B cell (primary cell): ENCODE measurements around the gene MED31. TPM values are rescaled to one million over a fixed set of nuclear protein-coding genes. Genes with fewer than 3 reads are reported as not detected.

Experiments used
- ATAC-seq: fragments of 200-7000 bp; cut with Tn5 transposase; one replicate; pipeline ENCODE4 v1.10.0; 2021; ENCODE audit warnings: low read depth, mild to moderate bottlenecking, moderate number of reproducible peaks, moderate library complexity
- CTCF ChIA-PET: fragments of 350-600 bp; sonication (Branson Sonifier 250); formaldehyde crosslinking; loops from one replicate; lab custom pipeline; 2021; ENCODE audit warnings: antibody characterized with exemption, inconsistent platforms; lab: Charles Lee
- POLR2A ChIA-PET: fragments of 350-600 bp; sonication (Branson Sonifier 250); formaldehyde crosslinking; loops from one replicate; lab custom pipeline; 2021; ENCODE audit warnings: antibody characterized with exemption; lab: Charles Lee
- DNase-seq: peaks from one replicate; pipeline ENCODE4 v3.0.0; 2013
- H2AFZ ChIP-seq: 2 replicates; pipeline ENCODE4 v1.6.1; 2012; ENCODE audit warnings: mild to moderate bottlenecking, low read depth, low read length; ENCODE audit not compliant: insufficient read depth, poor library complexity, severe bottlenecking
- H3K27ac ChIP-seq, 2 donors: 1 replicate in 1 of 2; 2 replicates in 1 of 2; pipeline ENCODE4 v1.5.1; 2012 to 2013; ENCODE audit warnings: low read length in 2 of 2, mild to moderate bottlenecking in 2 of 2, moderate library complexity in 1 of 2
- H3K27me3 ChIP-seq, 4 experiments: fragments of 200-600 bp in 1 of 4; sonication (generic) in 1 of 4; replicated peaks in 1 of 4; 1 replicate in 2 of 4; 2 replicates in 2 of 4; pipeline versions ENCODE4 v1.6.1 to v1.7.0; 2013 to 2016; ENCODE audit warnings: low read length in 3 of 4, mild to moderate bottlenecking in 2 of 4, mixed read lengths in 1 of 4, moderate library complexity in 1 of 4; ENCODE audit not compliant: insufficient read depth in 4 of 4, control insufficient read depth in 3 of 4; ENCODE audit errors: control extremely low read depth in 1 of 4
- H3K36me3 ChIP-seq, 2 experiments: replicated peaks in 1 of 2; 1 replicate in 1 of 2; 2 replicates in 1 of 2; pipeline versions ENCODE4 v1.6.1 to v1.7.1; 2013; ENCODE audit warnings: low read length in 1 of 2; ENCODE audit not compliant: insufficient read depth in 2 of 2, control insufficient read depth in 1 of 2; ENCODE audit errors: control extremely low read depth in 1 of 2, extremely low read depth in 1 of 2
- H3K4me1 ChIP-seq, 2 donors: fragments of 200-600 bp in 1 of 2; sonication (generic) in 1 of 2; 1 replicate in 1 of 2; 2 replicates in 1 of 2; pipeline versions ENCODE4 v1.5.1 to v1.6.1; 2013 to 2017; ENCODE audit warnings: low read length in 2 of 2; ENCODE audit not compliant: control insufficient read depth in 2 of 2, insufficient read depth in 2 of 2
- H3K4me2 ChIP-seq: replicated peaks from 2 replicates; pipeline ENCODE3; 2012; ENCODE audit warnings: mild to moderate bottlenecking, low read depth, low read length; ENCODE audit not compliant: poor library complexity, severe bottlenecking
- H3K4me3 ChIP-seq, 5 experiments: fragments of 200-600 bp in 1 of 5; sonication (generic) in 1 of 5; 1 replicate in 3 of 5; 2 replicates in 2 of 5; pipeline versions ENCODE4 v1.5.1 to v1.7.0; 2011 to 2016; ENCODE audit warnings: low read length in 4 of 5, mild to moderate bottlenecking in 4 of 5, low read depth in 2 of 5, control low read depth in 1 of 5, moderate library complexity in 1 of 5; ENCODE audit not compliant: insufficient read depth in 1 of 5; ENCODE audit errors: control extremely low read depth in 1 of 5, extremely low read depth in 1 of 5
- H3K79me2 ChIP-seq: fragments of 200-600 bp; sonication (generic); one replicate; pipeline ENCODE4 v1.6.0; 2016; ENCODE audit warnings: low read length; ENCODE audit not compliant: control insufficient read depth, insufficient read depth
- H3K9ac ChIP-seq: fragments of 200-600 bp; sonication (generic); 2 replicates; pipeline ENCODE4 v1.6.1; 2017; ENCODE audit warnings: mild to moderate bottlenecking, low read length, moderate library complexity
- H3K9me3 ChIP-seq, 3 donors: one replicate each; pipeline versions ENCODE4 v1.6.1 to v1.7.1; 2013; ENCODE audit warnings: low read length in 2 of 3; ENCODE audit not compliant: control insufficient read depth in 2 of 3, insufficient read depth in 1 of 3; ENCODE audit errors: control extremely low read depth in 1 of 3
- H4K20me1 ChIP-seq: 2 replicates; pipeline ENCODE4 v1.6.0; 2012; ENCODE audit warnings: mild to moderate bottlenecking, low read length; ENCODE audit not compliant: insufficient read depth, control insufficient read depth, poor library complexity, severe bottlenecking
- H3K27ac Mint-ChIP-seq: one replicate; pipeline ENCODE4 v1.8.0; 2021; ENCODE audit warnings: mixed read lengths
- H3K27me3 Mint-ChIP-seq: one replicate; pipeline ENCODE4 v1.8.0; 2021; ENCODE audit warnings: mixed read lengths
- H3K4me1 Mint-ChIP-seq: one replicate; pipeline ENCODE4 v1.8.0; 2021; ENCODE audit warnings: mixed read lengths
- H3K4me3 Mint-ChIP-seq: one replicate; pipeline ENCODE4 v1.8.0; 2021; ENCODE audit warnings: mixed read lengths
- H3K9me3 Mint-ChIP-seq: one replicate; pipeline ENCODE4 v1.8.0; 2022; ENCODE audit warnings: mixed read lengths; ENCODE audit not compliant: insufficient read depth
- EZH2 ChIP-seq: IDR thresholded peaks from 2 replicates; pipeline ENCODE4 v1.6.1; 2012; ENCODE audit warnings: borderline replicate concordance, low read depth, mild to moderate bottlenecking, moderate library complexity, low read length; ENCODE audit not compliant: insufficient read depth, poor library complexity, severe bottlenecking
- WGBS: methylation state at CpG from one replicate; pipeline ENCODE4 v1.1.5; 2013; ENCODE audit warnings: missing lambda C conversion rate; ENCODE audit not compliant: insufficient coverage; 5-methylcytosine and 5-hydroxymethylcytosine counted together
- intact Hi-C: fragments of 100-400 bp; cut with micrococcal nuclease; formaldehyde crosslinking; loops from one replicate; pipeline ENCODE4 v1.10.0; 2022
- polyA plus RNA-seq: library from polyadenylated mRNA; depleted of rRNA; stranded (reverse); fragments of >200 nt; gene quantifications from 2 replicates; pipeline ENCODE4 v1.2.3, GENCODE V29; 2012
- total RNA-seq, 2 donors: library from RNA; stranded (reverse); fragments of 120-200 nt in 1 of 2; gene quantifications; 1 replicate in 1 of 2; 2 replicates in 1 of 2; pipeline versions ENCODE4 v1.2.3 to v1.2.4, GENCODE V29; 2013 to 2022
- TF ChIP-seq, protein P1 (sequence below): fragments of 200-600 bp; IDR thresholded peaks from one replicate; pipeline ENCODE4 v1.8.0; 2022; ENCODE audit warnings: antibody characterized with exemption, mild to moderate bottlenecking

Gene MED31
- total and polyA plus RNA-seq, 2 donors (not counting 1 experiment from before 2014, with no cell fraction given), result 9.2 to 25.5 TPM

DNA sequence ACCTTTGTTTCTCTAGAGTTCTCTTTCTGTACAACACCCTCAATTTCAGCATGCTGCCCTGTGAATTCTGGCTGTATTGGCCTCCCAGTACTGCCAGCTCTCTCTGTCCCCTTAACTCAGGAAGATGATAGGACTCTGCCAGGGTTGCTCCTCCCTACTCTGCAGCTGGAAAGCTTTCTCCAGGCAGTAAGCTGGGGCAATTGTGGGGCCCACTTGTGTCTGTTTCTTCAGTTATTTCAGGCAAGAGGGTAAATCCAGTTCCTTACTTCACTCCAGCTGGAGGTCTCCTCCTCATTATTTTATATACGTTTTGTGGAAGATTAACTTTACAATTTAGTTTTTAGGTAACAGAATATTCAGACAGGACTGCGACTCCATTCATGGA lies 10.1 kb upstream of the MED31 start:
- peak overlapping the region; percentile 26 for H2AFZ ChIP-seq
- H3K9ac ChIP-seq, result peak overlapping the region; percentile 43
- Mint-ChIP-seq H3K27me3 (no peaks in the 10 kb centered on the region), H3K27ac (peak overlapping the region; percentile 84), H3K4me3 (peak overlapping the region; percentile 73), H3K4me1 (peaks cover 59% of the 10 kb centered on the region), H3K9me3 (no peaks in the 10 kb centered on the region)
- TF ChIP-seq, protein P1, sequence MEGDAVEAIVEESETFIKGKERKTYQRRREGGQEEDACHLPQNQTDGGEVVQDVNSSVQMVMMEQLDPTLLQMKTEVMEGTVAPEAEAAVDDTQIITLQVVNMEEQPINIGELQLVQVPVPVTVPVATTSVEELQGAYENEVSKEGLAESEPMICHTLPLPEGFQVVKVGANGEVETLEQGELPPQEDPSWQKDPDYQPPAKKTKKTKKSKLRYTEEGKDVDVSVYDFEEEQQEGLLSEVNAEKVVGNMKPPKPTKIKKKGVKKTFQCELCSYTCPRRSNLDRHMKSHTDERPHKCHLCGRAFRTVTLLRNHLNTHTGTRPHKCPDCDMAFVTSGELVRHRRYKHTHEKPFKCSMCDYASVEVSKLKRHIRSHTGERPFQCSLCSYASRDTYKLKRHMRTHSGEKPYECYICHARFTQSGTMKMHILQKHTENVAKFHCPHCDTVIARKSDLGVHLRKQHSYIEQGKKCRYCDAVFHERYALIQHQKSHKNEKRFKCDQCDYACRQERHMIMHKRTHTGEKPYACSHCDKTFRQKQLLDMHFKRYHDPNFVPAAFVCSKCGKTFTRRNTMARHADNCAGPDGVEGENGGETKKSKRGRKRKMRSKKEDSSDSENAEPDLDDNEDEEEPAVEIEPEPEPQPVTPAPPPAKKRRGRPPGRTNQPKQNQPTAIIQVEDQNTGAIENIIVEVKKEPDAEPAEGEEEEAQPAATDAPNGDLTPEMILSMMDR, result no peak
- no peak for TF ChIP-seq EZH2
- H3K36me3 ChIP-seq, result peaks cover 0 to 11% of the 10 kb centered on the region in 2 experiments
- peaks cover 41 to 64% of the 10 kb centered on the region in 2 donors for H3K4me1 ChIP-seq
- H3K9me3 ChIP-seq, result peaks cover 0 to 4% (median 0%) of the 10 kb centered on the region in 3 donors
- H3K27me3 ChIP-seq, result no peaks in the 10 kb centered on the region
- H3K79me2 ChIP-seq, result peaks cover 33% of the 10 kb centered on the region
- WGBS, result no CpG with 5 or more reads among the region's 2 CpGs
- ATAC-seq, result no peak
- ChIA-PET CTCF (interaction anchor here (0.5 to 2.0 kb wide), 5 partner anchors 8 to 1073 kb away, joined by 3 to 7 read pairs (median 5); partner anchors contain the start of genes C17orf100 and MED31), POLR2A (interaction anchor here (0.9 to 3.3 kb wide), 2 partner anchors 11 to 21 kb away, joined by 3 to 17 read pairs; partner anchors contain the start of genes C17orf100, KIAA0753, MED31 and TXNDC17)
- intact Hi-C loops, result no loop called here
- no peak overlapping the region for H3K27ac ChIP-seq
- peak overlapping the region in 4 of 5 experiments; percentile 18 to 54 (median 40) for H3K4me3 ChIP-seq
- peak overlapping the region; percentile 78 for H3K4me2 ChIP-seq
- no peak for DNase-seq
- H4K20me1 ChIP-seq, result peaks cover 4% of the 10 kb centered on the region

DNA sequence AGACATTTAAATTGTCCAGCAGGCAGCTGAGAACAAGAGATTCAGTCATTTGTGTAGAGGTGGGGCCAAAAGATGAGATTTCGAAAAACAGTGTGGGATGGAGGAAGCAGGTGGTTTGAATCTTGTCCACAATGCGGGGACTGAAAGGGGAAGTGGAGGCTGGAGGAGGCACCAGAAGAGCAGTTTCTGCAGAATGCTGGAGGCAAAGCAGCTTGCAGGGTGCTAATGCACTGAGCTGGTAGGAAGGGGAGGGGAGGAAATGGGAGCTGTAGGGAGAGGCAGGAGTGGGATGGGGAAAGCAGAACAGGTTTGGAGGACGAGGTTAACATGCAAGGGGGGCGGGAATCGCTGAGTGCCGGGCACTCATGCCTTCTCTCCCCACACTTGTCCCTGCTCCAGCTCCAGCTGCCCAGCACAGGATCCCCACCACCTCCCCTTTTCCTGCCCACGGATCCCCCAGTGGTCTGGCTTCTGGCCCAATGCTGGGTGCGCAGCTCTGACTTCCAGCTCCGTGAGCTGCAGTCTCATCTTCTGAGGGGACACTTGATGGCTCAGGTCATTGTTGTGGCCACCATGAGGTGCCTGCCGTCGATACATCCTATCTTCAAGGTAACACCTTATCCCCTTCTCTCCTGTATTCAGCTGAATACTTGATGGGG lies 9.5 kb upstream of the MED31 start:
- H3K4me3 Mint-ChIP-seq, result peak overlapping the region; percentile 73
- Histone ChIP-seq H3K4me3 (peak overlapping the region in 4 of 5 experiments; percentile 18 to 54 (median 40)), H2AFZ (peak overlapping the region; percentile 27), H3K36me3 (peaks cover 0 to 9% of the 10 kb centered on the region in 2 experiments), H3K9me3 (peaks cover 0 to 4% (median 0%) of the 10 kb centered on the region in 3 donors), H3K27me3 (no peaks in the 10 kb centered on the region), H3K79me2 (peaks cover 29% of the 10 kb centered on the region), H3K27ac (peak overlapping the region; percentile 31 to 76), H4K20me1 (no peaks in the 10 kb centered on the region), H3K4me1 (peaks cover 41 to 61% of the 10 kb centered on the region in 2 donors), H3K9ac (peak overlapping the region; percentile 43), H3K4me2 (peak overlapping the region; percentile 78)
- WGBS, result 0% methylated on average over 8 of the region's 11 CpGs
- POLR2A ChIA-PET, result interaction anchor here (0.9 to 3.3 kb wide), 2 partner anchors 10 to 21 kb away, joined by 3 to 17 read pairs; partner anchors contain the start of genes C17orf100, KIAA0753, MED31 and TXNDC17
- H3K4me1 Mint-ChIP-seq, result peaks cover 58% of the 10 kb centered on the region
- peak; percentile 78 for DNase-seq
- CTCF ChIA-PET, result interaction anchor here (0.9 to 2.0 kb wide), 4 partner anchors 9 to 1072 kb away, joined by 3 to 7 read pairs (median 6); partner anchors contain the start of genes C17orf100 and MED31
- no peaks in the 10 kb centered on the region for H3K9me3 Mint-ChIP-seq
- intact Hi-C loops, result no loop called here
- peak; percentile 70 for ATAC-seq
- H3K27me3 Mint-ChIP-seq, result no peaks in the 10 kb centered on the region
- peak overlapping the region; percentile 84 for H3K27ac Mint-ChIP-seq
- TF ChIP-seq, protein P1, result no peak
- TF ChIP-seq EZH2, result no peak
